ENCODE data around the gene R3HDM2.

DNA sequence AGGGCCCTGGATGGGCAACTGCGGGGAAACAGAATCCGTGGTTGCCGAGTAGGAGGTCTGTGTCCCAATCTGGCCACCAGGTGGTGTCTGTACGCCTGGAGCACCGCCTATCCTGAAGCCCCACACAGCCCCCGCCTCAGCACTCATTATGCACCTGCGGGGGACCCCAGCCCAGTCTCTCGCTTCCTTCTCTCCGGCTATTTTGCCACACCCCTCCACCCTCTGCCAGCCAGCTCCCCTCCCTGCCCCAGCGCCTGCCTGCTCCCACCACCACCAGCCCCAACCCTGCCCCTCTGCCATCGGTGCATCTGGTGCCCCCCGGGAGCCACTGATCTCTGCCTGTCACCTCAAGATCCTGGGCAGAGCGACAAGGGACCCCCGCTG, 216.5 kb downstream of the R3HDM2 start:
- TF ChIP-seq, protein P1, sequence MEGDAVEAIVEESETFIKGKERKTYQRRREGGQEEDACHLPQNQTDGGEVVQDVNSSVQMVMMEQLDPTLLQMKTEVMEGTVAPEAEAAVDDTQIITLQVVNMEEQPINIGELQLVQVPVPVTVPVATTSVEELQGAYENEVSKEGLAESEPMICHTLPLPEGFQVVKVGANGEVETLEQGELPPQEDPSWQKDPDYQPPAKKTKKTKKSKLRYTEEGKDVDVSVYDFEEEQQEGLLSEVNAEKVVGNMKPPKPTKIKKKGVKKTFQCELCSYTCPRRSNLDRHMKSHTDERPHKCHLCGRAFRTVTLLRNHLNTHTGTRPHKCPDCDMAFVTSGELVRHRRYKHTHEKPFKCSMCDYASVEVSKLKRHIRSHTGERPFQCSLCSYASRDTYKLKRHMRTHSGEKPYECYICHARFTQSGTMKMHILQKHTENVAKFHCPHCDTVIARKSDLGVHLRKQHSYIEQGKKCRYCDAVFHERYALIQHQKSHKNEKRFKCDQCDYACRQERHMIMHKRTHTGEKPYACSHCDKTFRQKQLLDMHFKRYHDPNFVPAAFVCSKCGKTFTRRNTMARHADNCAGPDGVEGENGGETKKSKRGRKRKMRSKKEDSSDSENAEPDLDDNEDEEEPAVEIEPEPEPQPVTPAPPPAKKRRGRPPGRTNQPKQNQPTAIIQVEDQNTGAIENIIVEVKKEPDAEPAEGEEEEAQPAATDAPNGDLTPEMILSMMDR (conservative IDR thresholded peaks at IDR 0.05; ENCODE audit: low read length): peak; percentile 88
- no peak for TF ChIP-seq EZH2phosphoT487 (IDR thresholded peaks at IDR 0.05; ENCODE audit: borderline replicate concordance, low read depth, low read length)
